ENCODE results near the gene ANTXR1.

Gene ANTXR1

DNA sequence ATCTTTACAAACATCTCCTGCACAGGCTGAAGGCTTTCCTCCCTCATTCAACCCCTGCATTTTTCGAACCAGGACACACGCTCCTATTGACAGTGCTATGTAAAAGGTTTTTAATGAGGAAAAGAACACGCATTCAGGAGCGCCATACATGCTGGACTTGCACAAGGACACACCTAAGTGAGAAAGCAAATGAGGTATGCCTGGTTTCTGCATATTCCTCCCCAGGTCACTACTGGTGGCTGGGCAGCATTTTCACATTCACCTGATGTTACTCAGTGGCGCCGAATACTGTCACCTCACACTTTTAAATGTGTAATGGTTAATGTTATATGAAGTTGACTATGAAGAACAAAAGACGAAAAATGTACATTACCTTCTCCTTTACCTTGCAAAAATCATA, 150.6 kb downstream of the ANTXR1 start:
- TF ChIP-seq, protein P1, sequence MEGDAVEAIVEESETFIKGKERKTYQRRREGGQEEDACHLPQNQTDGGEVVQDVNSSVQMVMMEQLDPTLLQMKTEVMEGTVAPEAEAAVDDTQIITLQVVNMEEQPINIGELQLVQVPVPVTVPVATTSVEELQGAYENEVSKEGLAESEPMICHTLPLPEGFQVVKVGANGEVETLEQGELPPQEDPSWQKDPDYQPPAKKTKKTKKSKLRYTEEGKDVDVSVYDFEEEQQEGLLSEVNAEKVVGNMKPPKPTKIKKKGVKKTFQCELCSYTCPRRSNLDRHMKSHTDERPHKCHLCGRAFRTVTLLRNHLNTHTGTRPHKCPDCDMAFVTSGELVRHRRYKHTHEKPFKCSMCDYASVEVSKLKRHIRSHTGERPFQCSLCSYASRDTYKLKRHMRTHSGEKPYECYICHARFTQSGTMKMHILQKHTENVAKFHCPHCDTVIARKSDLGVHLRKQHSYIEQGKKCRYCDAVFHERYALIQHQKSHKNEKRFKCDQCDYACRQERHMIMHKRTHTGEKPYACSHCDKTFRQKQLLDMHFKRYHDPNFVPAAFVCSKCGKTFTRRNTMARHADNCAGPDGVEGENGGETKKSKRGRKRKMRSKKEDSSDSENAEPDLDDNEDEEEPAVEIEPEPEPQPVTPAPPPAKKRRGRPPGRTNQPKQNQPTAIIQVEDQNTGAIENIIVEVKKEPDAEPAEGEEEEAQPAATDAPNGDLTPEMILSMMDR (conservative IDR thresholded peaks at IDR 0.05) = no peak
- TF ChIP-seq ZFX (IDR thresholded peaks at IDR 0.05) = no peak
- no peak overlapping the region for H3K27ac ChIP-seq

DNA sequence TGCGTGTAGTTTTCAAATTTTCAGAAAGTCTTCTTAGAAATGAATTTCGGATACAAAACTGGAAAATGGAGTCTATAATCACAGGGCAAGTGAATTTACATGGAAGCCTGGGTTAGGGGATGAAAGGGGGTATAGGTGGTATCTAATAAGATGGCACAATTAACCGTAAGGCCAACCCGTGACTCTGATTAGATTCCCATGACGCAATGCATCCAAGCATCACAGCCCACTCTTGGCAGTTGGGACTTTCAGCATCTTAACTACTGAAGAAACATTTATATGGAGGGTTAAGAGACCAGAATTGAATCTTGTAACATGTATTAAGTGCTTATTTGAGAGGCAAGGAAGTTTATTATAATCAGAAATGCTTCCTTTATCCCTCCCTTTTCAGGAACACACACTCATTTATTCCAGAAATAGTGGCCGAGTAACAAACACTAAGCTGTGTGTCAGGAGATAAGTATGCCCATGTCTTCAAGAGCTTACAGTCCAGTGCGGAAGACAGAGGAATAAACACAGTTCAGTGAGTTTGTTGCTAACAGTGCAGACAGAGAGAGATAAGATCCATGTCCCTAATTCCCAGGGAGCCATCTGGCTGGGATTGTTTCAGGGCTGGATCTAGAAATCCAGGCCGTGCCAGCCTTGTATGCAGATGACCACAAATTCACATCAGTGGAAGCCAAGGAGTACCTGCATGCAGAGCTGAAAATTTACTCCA, 151.2 kb downstream of the ANTXR1 start:
- no peak for TF ChIP-seq ZFX (IDR thresholded peaks at IDR 0.05)
- TF ChIP-seq, protein P1 (conservative IDR thresholded peaks at IDR 0.05) = no peak

DNA sequence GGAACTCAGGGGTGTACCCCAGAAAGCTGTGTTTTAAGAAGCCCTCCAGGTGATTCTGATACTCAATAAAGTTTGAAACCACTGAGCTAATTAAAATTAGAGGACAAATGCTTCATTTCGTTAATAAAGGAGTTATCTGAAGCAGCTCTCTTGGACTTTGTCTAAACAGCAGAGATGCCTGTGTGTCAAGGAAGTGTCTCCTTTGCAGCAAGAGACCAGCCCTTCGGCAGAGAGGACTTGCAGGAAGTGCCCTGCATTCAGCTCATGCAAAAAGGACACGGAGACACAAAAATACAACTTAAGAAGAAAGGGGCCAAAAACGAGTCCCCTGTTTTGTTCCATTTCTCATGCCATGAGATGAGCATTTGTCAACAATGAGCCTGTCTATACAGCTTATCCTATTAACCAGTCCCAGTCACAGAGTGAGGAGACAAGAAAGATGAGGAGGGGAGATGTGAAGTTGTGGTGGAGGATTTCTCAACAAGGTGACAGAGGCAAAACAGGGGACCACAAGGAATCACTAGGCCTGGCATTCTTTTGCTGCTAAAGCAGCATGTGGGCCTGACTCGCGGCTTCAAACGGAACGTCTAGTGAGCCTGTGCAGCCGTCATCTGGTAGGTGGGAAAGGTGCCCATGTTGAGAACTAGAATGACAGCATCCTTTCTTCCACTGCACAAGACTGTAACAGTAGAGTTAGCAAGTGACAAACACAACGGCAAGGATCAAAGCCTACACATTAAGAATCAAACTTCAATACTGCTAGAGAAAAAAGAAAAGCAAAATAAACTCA, 152.3 kb downstream of the ANTXR1 start:
- no peak for TF ChIP-seq ZFX (IDR thresholded peaks at IDR 0.05)
- TF ChIP-seq, protein P1 (conservative IDR thresholded peaks at IDR 0.05) = no peak
- H3K27ac ChIP-seq = no peak overlapping the region

More for the DNA sequence above, 151.2 kb downstream of the ANTXR1 start:
- no peak overlapping the region for H3K27ac ChIP-seq

DNA sequence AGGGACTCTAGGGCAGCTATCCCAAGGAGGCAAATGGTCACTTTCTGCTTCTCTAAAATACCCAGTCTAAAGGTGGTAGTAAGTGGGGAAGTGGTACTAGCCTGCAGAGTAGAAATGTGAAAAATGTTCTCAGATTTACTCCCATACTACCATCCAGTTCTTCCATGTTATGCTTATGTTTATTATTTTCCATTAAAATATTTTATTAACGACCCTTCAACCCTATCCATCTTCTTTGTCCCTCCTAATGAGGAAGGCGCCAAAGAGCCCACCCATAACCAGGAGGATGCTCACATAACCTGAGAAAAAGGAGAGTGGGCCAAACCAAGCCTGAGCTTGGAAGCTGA, 153.5 kb downstream of the ANTXR1 start:
- TF ChIP-seq, protein P1 (conservative IDR thresholded peaks at IDR 0.05) = no peak
- TF ChIP-seq ZFX (IDR thresholded peaks at IDR 0.05) = no peak
- no peak overlapping the region for H3K27ac ChIP-seq

DNA sequence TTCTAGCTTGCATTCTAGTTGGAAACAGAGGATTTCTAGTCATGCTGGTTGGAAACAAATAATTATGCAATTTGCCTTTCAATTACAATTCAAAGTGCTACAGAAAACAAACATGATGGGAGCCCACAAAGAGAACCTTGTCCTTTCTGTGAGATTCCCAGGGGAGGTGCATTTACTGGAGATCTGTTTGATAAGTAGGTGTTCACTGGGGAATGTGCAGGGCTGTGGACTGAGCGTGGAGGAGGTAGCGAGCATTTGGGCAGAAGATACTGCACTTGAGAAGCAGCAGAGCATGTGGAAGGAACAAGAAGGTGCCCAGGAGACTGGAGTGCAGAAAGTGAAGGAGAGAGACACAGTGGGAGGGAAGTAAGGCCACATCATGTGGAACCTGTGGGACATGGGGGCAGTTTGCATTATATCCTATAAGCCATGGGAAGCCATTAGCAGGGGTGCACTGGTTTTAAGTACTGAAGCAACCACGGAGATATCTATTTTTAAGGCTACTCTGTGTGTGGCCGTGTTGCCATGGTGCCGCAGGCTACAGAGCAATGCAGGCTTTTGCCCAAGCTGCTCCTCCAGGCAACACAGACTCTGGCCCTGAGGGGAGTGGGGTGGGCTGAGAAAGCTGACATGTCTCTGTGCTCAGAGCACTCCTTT, 154.0 kb downstream of the ANTXR1 start:
- no peak overlapping the region for H3K27ac ChIP-seq
- TF ChIP-seq, protein P1 (conservative IDR thresholded peaks at IDR 0.05) = no peak
- no peak for TF ChIP-seq ZFX (IDR thresholded peaks at IDR 0.05)

DNA sequence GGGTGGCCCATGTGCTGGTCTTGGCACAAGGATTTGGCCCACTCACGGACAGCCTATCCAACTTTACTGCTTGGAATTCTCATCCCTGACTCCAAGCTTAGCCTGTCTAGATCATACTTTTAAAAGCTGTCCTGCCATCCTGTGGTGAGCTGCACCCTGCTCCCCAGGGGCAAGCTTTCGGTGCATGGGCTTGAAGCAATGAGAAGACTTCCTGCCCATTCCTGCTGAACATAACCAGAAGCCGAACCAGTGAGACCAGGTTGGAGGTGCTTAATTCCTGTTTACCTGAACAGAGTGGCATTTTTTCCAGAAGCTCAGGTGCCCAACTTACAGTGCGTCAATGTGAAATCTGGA, 154.5 kb downstream of the ANTXR1 start:
- TF ChIP-seq ZFX (IDR thresholded peaks at IDR 0.05) = no peak
- TF ChIP-seq, protein P1 (conservative IDR thresholded peaks at IDR 0.05) = no peak
- H3K27ac ChIP-seq = no peak overlapping the region

All from C4-2B (cell line).